Right ventricle myocardium superior (tissue), 1 donor: ENCODE results near the gene LELP1. TPM values are rescaled to one million over a fixed set of nuclear protein-coding genes. Genes with fewer than 3 reads are reported as not detected.
"Not testable (repeated sequence)": the region's sequence is repeated elsewhere in the genome, so short reads cannot be mapped to it uniquely, and the experiment has no call there.

Experiments
- ATAC-seq: fragments of 200-7000 bp; cut with Tn5 transposase; one replicate; pipeline ENCODE4 v1.9.1; 2020; ENCODE audit warnings: mild to moderate bottlenecking; ENCODE audit not compliant: poor library complexity
- DNase-seq: peaks from one replicate; pipeline ENCODE4 v3.0.0-alpha.2; 2020
- intact Hi-C: fragments of 100-400 bp; cut with DNase I; formaldehyde crosslinking; loops from one replicate; pipeline ENCODE4 v1.11.2; 2022
- long read RNA-seq: library from polyadenylated mRNA; unstranded; transcript quantifications from one replicate; pipeline ENCODE4 v2.0.0, GENCODE V29; 2021
- total RNA-seq: library from RNA; stranded (reverse); fragmentation: NEBNext Ultra II Directional; extraction: Animal tissue kit (Norgen Biotek cat#: 25700); gene quantifications from one replicate; pipeline ENCODE4 v1.2.1, GENCODE V29; 2021
- donor health status: DM: no; HTN: yes; CAD: no; lungs with severe emphysema.

The LELP1 gene
- total RNA-seq, result not detected
- long read RNA-seq, result 0 reads

DNA sequence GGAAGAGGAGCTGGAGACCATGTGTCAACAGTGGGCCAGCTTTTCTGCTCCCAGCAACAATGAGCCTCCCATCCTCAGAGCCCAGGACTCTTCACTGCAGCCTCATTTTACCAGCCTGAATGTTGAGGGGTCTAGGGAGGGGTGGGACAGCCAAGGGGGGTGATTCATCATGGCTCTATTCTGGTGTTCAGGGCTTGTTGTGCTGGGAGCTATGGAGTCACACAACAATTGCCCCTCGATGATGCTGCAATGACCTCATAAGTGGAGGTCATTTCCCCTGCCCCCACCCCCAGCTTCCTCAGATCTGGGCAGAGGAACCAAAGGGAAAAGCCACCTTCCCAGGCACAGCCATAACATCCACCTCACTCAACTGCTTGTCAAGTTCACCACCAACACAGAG is at the start of gene LELP1:
LELP1 (plus strand) TSS at position 301 of the 400 bp plus-strand sequence. CDS start 1,278 bp downstream, outside the sequence.
- DNase-seq (no peak), ATAC-seq (no peak)
- intact Hi-C loops, result no loop called here

DNA sequence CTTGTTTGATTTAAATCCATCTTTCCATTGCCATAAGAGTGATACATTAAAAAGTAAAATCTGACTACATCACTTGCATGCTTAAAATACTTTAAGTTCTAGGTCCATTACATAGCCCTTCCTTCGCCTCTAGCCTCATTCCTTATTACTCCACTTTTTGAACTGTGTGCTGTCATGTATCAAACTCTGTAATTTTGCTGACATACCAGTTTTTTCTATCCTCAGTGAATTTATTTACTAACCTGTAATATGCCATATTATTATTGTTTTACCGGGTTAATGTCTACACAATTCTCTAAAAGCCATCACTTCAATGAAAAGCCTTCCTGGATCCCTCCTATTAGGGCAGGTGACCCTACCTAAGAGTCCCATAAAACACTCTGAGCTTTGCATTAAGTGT is 47.7 kb upstream of the LELP1 start:
- no peak for ATAC-seq
- no peak for DNase-seq
- intact Hi-C loops, result no loop called here

DNA sequence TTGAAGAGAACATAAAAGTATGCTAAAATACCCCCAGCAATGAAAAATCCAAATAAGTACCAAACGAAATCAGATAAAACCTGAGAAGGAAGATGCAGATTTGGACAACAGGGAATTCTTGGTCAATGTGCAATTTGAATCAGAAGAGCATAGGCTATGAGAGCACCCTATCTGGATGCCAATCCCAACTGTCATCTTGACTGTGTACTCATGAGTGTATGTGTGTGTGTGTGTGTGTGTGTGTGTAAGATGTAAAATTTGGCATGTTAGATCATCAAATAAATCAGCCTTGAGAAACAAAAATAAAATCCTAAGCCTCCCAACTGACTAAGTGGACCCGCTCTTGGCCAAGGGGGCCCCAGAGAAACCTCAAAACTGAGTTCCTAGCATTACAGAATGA is 34.5 kb upstream of the LELP1 start:
- ATAC-seq (no peak), DNase-seq (no peak)
- intact Hi-C loops, result no loop called here

DNA sequence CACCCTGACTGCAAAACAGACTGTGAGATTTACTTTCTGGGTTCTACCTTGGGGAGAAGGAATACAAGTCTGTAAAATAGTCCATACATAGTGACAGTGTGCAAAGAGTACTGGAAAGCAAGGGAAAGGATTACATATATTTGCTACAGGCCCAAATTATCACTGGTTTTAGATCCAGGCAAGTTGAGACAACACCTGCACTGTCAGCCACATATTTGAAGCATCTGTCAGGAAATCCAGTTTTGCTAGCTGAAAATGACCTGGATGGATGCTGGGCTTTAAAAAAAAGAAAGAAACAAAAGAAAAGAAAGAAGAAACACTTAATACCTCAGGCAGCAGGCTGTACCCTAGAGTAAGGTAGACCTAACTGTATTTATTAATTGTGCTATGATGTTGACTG is 28.6 kb upstream of the LELP1 start:
- ATAC-seq, result no peak
- DNase-seq, result no peak
- intact Hi-C loops, result no loop called here

DNA sequence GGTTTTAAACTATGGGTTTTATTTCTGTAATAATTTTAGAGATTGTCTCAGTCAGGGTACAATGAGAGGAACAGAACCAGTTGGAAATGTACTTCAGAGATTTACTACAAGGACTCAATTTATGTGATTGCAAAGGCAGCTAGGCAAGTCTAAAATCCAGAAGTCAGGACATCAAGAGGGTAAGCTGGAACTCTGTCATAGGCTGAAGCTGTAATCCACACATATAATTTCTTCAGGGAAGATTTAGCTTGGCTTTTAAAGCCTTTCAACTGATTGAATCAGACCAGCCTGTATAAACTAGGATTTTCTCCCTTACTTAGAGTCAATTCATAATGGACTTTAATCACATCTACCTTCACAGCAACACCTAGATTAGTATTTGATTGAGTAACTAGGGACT is 24.3 kb upstream of the LELP1 start:
- no peak for ATAC-seq
- DNase-seq, result no peak
- intact Hi-C loops, result no loop called here

DNA sequence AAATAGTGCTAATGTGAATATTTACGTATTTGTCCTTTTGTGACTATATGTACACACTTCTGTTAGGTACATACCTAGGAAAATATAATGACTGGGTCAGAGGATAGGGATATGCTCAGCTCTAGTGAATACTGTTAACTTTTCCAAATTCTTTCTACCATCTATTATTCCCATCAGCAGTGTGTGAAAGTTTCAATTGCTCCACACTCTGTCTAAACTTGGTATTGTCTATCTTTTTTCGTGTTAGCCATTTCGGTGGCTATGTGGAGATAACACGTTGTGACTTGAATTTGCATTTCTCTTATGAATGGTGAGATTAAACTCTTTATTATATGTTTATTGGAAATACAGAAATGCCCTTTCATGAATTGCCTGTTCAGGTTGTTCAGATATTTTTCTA is 22.7 kb upstream of the LELP1 start:
- no peak for ATAC-seq
- DNase-seq, result no peak
- intact Hi-C loops, result no loop called here

DNA sequence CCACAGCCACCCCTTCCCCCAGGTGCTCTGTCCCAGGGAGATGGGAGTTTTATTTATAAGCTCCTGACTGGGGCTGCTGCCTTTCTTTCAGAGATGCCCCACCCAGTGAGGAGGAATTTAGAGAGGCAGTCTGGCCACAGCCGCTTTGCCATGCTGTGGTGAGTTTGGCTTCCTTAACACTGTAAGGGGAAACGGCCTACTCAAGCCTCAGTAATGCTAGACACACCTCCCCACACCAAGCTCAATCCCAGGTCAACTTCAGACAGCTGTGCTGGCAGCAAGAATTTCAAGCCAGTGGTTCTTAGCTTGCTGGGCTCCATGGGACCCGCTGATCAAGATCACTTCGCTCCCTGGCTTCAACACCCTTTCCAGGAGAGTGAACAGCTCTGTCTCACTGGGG is 14.9 kb upstream of the LELP1 start:
- intact Hi-C loops, DNase-seq, ATAC-seq: not testable (repeated sequence)

DNA sequence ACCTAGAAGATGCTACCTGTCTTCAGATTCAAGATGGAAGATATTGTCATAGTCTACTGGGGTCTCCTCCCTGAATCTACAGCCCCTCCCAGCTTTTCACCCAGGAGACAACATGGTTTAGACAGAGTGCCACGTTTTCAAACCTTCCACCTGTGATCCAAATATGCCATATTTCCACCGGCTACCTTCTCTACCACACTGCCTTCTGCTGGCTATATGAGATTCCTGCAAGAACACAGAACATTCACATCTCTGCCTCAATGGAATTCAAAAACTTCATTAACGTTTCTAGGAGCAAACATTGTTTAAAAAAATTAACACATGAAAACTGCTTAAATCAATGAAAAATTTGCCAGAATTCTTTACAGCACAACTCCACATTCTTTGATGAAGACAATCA is 12.9 kb upstream of the LELP1 start:
- intact Hi-C loops, result no loop called here
- no peak for ATAC-seq
- DNase-seq, result no peak

DNA sequence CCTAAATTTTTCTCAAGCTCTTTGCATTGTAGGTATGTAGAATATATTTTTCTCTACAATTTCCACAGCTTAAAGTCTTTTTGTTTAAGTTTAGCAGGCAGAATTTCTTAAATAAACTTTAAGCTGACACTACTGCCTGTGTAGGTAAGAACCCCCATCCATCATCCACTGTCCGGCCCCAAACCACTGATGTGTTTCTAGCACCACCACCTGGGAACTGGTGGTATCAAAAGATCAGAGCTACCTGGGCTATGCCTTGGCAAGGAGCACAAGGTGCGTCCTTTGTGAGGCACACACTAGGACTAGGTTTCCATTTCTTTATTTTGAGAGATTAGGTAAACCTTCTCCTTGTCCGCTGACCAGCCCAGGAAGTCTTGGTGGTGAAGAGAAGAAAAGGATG is 10.5 kb upstream of the LELP1 start:
- DNase-seq, result no peak
- ATAC-seq, result no peak
- intact Hi-C loops, result no loop called here

DNA sequence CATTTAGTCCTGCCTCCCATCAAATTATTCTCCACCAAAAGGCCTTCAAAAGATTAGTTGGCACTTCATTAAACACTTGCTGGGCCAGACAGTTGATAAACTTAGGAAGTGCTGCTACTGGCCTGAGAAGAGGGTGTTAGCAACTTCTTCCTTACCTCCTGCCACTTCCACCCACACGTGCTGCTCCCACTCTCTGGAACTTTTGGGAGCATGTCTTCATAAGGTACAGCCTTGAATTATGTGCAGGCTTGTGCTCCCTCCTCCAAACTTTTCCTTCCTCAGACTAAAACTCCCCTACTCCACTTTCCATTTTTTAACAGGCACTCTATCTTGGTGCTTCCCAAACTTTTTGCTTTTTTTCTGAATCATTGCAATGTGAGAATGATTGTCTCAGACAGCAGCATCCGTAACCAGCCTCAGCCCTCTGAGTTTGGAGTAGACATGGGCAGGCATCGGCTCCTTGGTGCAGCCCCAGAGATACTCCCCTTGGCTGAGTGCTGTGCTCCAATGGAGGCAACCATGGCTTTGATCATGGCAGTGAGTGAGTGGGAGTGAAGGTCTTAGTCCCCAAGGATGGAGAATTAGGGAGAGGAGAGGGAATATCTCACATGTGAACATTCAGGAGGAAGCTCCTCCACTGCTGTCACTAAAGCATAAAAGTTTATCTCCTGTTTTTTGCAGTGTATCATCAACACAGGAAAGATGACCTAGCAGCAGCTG is 8.7 kb upstream of the LELP1 start:
- intact Hi-C loops, result no loop called here
- ATAC-seq, result no peak
- no peak for DNase-seq

DNA sequence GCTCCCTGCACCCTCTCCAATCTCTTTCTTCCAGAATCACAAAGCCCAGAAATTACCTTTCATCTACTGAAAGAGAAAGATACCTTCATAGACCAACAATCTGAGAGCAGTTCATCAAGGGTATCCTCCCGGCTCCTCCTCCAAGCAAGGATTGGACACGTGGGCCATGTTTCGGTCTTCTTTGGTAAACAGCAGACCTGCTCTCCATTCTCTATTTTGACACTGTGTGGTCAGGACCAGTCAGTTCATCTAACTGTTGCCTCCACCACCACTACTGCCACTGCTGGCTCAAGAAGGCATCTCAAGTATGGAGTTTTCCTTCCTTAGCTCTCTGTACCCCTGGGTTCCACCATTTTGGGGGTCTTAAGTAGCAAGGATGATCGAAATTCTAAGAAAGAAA is 8.0 kb upstream of the LELP1 start:
- intact Hi-C loops, result no loop called here
- DNase-seq (no peak), ATAC-seq (no peak)

DNA sequence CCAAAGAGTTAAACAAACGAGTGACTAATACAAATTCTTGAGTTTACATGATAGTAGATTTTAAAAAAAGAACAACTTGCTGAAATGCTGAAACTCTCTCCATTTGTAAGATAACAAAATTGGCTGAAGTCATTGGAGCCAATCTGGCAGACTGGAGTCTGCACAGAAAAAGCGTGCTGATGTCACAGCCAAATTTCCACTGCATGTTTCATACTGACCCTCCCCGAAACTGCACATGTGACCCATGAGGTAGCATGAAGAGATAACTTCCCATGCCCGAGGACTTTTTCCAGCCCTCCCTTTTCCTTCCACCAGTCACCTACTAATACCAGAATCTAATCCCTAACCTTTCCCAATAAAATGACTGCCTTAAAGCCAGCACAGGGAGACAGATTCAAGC is 1.2 kb upstream of the LELP1 start:
- no peak for DNase-seq
- intact Hi-C loops, result no loop called here
- no peak for ATAC-seq

DNA sequence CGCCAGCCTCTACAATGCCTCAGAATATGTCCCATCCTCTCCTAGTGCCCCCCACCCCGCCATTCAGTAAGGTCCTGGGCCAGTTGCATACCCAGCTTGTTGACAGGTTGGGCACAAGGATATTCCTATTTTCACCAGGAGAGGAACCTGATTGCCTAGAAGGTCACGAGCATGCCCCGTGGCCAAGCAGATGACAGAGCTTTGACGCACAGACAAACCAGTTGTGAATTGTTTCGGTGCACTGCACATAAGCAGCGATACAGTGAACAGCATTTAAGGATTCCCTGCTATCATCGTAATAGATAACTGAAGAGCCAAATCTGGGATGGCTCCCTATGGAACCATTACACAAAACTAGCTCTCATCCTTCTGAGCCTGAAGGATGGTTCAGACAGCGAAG is 3.4 kb downstream of the LELP1 start:
- intact Hi-C loops, result no loop called here
- no peak for ATAC-seq
- DNase-seq, result no peak

DNA sequence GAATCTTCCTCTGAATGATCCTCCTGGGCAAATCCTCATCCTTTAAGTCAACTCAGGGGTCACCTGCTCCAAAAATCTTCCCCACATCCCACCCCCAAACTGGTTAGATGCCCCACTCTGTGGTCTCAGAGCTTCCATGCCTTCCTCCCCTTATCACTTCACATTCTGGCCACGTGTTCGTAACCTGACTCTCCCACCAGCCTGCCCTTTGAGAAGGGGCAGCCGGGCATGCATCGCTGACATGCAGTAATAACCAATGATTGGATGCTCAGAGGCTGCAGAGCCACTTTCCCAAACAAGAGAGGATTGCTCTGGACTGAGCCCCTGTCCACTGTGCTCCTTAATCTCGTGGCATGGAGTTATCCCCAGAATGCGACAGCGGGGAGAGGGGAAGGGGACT is 7.0 kb downstream of the LELP1 start:
- ATAC-seq, result no peak
- intact Hi-C loops, result no loop called here

DNA sequence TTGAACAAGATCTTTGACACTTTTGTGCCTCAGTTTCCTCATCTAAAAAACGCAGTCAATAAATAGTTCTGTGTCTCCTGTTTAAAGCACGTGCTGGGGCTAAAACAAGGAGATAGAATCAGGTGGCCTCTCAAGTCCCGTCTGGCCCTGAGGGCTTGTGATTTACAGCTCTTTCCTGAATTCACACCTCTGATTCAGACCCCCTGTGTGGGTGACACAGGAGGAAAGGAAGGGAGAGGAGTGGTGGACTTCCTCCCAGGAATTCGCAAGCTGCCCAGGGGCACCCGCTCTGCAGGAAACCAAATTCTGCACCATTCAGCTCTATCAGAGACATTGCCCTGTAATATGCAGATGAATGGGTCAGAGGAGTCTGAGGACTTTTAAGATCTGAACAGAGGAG is 9.0 kb downstream of the LELP1 start:
- DNase-seq (no peak), ATAC-seq (no peak)
- intact Hi-C loops, result no loop called here

More for the DNA sequence above, 7.0 kb downstream of the LELP1 start:
- no peak for DNase-seq

DNA sequence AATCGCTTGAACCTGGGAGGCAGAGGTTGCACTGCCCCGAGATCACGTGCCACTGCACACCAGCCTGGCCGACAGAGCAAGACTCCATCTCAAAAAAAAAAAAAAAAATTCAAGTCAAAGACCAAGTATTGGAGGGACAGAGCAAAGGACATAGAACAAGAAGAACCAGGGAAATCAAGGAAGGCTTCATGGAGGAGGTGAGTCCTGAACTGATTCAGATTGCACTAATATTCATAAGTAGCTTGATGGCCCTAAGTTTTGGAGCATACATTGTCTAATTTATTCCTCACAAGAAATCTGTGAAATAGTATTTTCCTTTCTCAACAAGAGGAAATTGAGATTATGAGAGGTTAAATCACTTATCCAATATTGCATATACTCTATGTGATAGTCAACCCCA is 10.3 kb downstream of the LELP1 start:
- intact Hi-C loops, result no loop called here
- ATAC-seq (no peak), DNase-seq (no peak)

DNA sequence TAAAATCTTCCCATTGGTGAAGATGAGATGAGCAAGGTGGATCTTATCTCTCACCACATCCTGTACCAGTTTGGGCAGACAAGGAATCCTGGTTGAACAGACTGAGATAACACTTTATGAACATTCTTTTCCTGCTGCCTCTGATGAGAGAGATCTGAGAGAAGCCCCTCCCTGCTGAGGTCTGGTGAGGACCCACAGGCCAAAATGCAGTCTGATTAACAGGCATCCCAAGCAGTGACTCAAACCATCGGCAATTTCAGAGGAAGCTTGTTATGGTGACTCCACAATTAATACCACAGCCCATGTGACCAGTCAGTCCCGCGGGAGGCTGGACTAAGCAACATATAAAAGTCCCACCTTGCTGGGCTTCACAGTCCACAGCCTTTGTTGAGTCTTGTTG is 14.0 kb downstream of the LELP1 start, which contains the start of gene PRR9:
PRR9 (plus strand) TSS at position 373 of the 400 bp plus-strand sequence. CDS start 561 bp downstream, outside the sequence.
- intact Hi-C loops, result no loop called here
- DNase-seq, result no peak
- no peak for ATAC-seq

DNA sequence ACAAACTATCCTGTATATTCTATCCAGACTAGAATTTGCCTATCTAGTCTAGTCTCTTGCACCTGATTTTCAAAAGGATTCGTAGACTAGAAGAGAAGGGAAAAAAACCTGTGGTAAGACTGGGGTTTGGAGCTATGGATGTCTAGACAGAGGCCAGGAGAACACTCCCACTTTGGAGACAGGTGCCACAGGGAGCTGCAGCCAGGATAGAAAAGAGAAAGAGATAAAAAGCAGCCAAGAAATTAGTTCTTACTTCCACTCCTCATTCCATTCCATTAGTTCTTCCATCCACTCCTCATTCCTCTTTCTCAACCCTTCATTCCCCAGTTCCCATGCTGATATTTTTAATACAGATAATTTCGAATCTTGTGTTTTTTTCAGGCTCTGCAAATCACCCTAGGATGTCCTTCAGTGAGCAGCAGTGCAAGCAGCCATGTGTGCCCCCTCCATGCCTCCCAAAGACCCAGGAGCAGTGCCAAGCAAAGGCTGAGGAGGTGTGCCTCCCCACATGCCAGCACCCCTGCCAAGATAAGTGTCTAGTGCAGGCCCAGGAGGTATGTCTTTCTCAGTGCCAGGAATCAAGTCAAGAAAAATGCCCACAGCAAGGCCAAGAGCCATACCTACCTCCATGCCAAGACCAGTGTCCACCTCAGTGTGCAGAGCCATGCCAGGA is 14.7 kb downstream of the LELP1 start:
- DNase-seq, result no peak
- no peak for ATAC-seq
- intact Hi-C loops, result no loop called here

DNA sequence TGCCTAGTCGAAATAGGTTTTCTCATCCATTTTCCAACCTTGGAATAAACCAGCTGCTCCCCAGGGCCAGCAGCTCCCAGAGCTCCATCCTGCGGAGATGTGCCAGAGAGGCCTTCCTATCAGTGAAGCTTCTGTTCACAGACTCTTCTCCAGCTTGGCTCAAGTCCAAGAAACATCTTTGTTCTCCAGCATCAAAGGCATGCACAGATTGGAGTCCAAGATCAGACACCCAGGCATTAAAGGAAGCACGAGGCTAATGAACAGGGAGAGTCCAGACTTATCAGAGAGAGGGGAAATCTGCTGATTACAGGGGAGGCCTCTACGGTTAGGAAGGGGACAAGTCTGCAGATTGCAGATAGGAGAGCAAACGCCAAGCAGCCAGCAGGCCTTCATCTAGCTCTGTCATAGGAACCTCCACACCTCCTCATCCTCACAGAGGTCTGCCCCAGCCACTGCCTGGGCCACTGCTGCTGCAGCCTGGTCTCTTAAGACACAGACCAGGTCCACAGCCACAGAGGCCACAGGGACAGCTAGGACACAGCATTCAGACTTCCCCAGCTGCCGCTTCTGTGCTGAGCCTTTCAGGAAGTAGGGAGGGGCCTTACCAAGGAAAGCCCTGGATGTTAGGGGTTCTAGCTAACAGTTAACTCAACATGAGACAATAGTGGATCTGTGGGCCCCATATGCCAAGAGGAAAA is 17.5 kb downstream of the LELP1 start:
- ATAC-seq, result no peak
- no peak for DNase-seq
- intact Hi-C loops, result loop anchor here (10.0 kb wide), 1 partner anchor 356 kb away; no protein-coding TSS in a partner anchor
